Nephron (organoid): ENCODE results near the gene VRK3.

Source experiments
- H3K27ac Mint-ChIP-seq, 3 experiments: 2 replicates each; pipeline ENCODE4 v1.8.0; 2020; ENCODE audit warnings: mixed read lengths in 3 of 3, mild to moderate bottlenecking in 2 of 3, moderate library complexity in 1 of 3
- H3K27me3 Mint-ChIP-seq: 2 replicates; pipeline ENCODE4 v1.8.0; 2021; ENCODE audit warnings: low read depth, mild to moderate bottlenecking, moderate library complexity, mixed read lengths
- H3K36me3 Mint-ChIP-seq: 2 replicates; pipeline ENCODE4 v1.8.0; 2020; ENCODE audit warnings: low read depth, mixed read lengths
- H3K4me1 Mint-ChIP-seq: 2 replicates; pipeline ENCODE4 v1.8.0; 2020; ENCODE audit warnings: mixed read lengths
- H3K4me3 Mint-ChIP-seq, 3 experiments: 2 replicates each; pipeline ENCODE4 v1.8.0; 2020; ENCODE audit warnings: mild to moderate bottlenecking in 3 of 3, mixed read lengths in 3 of 3, moderate library complexity in 2 of 3
- H3K9me3 Mint-ChIP-seq: 2 replicates; pipeline ENCODE4 v1.8.0; 2020; ENCODE audit warnings: mixed read lengths
- CTCF ChIP-seq, 3 experiments: fragments of 200-600 bp; sonication (generic); IDR thresholded peaks; one replicate each; pipeline ENCODE4 v1.5.0; 2021; ENCODE audit warnings: antibody characterized with exemption in 3 of 3; ENCODE audit not compliant: unreplicated experiment in 3 of 3

VRK3 gene

GRCh38 chr19:50025794-50026549, 800 bp upstream of the VRK3 start, which contains the start of gene ZNF473:
ZNF473 (plus strand) TSS chr19:50026005; CDS start chr19:50031083, 5,078 bp downstream.
- peak within 1 kb of the TSS; percentile 94 to 97 (median 95) for H3K4me3 Mint-ChIP-seq
- no peaks in the 10 kb centered on the region for H3K9me3 Mint-ChIP-seq
- no peaks in the 10 kb centered on the region for H3K27me3 Mint-ChIP-seq
- peaks cover 22% of the 10 kb centered on the region for H3K36me3 Mint-ChIP-seq
- peak within 1 kb of the TSS; percentile 67 to 91 (median 88) for H3K27ac Mint-ChIP-seq
- peaks cover 17% of the 10 kb centered on the region for H3K4me1 Mint-ChIP-seq
- no peak for TF ChIP-seq CTCF (IDR thresholded peaks at IDR 0.05; ENCODE audit: unreplicated experiment in 3 of 3)

DNA sequence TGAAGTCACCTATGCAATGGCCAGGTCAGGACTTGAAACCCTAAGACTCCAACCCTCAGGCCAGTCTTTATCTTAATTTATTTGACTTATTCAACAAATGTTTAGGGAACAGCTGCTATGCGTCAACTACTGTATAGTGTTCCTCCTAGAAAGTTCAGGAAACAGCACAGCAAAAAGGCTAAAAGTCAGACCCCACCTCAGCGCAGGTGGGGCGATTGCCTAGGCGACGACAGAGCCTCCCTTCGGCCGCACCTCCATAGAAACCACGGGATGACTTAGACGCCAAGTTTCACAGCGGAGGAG, 502 bp downstream of the VRK3 start:
- TF ChIP-seq CTCF (IDR thresholded peaks at IDR 0.05; ENCODE audit: unreplicated experiment in 3 of 3) = no peak
- no peaks in the 10 kb centered on the region for H3K9me3 Mint-ChIP-seq
- H3K27ac Mint-ChIP-seq = peak overlapping the region in 2 of 3 experiments; percentile 44 to 88
- peak overlapping the region; percentile 94 to 97 (median 95) for H3K4me3 Mint-ChIP-seq
- H3K36me3 Mint-ChIP-seq = peaks cover 17% of the 10 kb centered on the region
- H3K4me1 Mint-ChIP-seq = peaks cover 17% of the 10 kb centered on the region
- H3K27me3 Mint-ChIP-seq = no peaks in the 10 kb centered on the region

- Mint-ChIP-seq H3K9me3 (no peaks in the 10 kb centered on the region), H3K4me1 (peaks cover 17% of the 10 kb centered on the region), H3K27ac (no peak overlapping the region), H3K27me3 (no peaks in the 10 kb centered on the region), H3K36me3 (peaks cover 21% of the 10 kb centered on the region), H3K4me3 (peak overlapping the region; percentile 14 to 54 (median 44))
- no peak for TF ChIP-seq CTCF (IDR thresholded peaks at IDR 0.05; ENCODE audit: unreplicated experiment in 3 of 3)
These were observed 2.3 kb downstream of the VRK3 start for GRCh38 chr19:50022823-50023222.

GRCh38 chr19:50020481-50020880, 4.7 kb downstream of the VRK3 start:
- no peak for TF ChIP-seq CTCF (IDR thresholded peaks at IDR 0.05; ENCODE audit: unreplicated experiment in 3 of 3)
- H3K36me3 Mint-ChIP-seq = peaks cover 26% of the 10 kb centered on the region
- no peak overlapping the region for H3K27ac Mint-ChIP-seq
- H3K27me3 Mint-ChIP-seq = no peaks in the 10 kb centered on the region
- peak overlapping the region in 2 of 3 experiments; percentile 50 to 64 for H3K4me3 Mint-ChIP-seq
- peaks cover 4% of the 10 kb centered on the region for H3K4me1 Mint-ChIP-seq
- no peaks in the 10 kb centered on the region for H3K9me3 Mint-ChIP-seq

GRCh38 chr19:50016225-50016807, 8.9 kb downstream of the VRK3 start:
- no peak for TF ChIP-seq CTCF (IDR thresholded peaks at IDR 0.05; ENCODE audit: unreplicated experiment in 3 of 3)
- Mint-ChIP-seq H3K4me3 (no peak overlapping the region), H3K27me3 (no peaks in the 10 kb centered on the region), H3K9me3 (no peaks in the 10 kb centered on the region), H3K36me3 (peaks cover 55% of the 10 kb centered on the region), H3K4me1 (no peaks in the 10 kb centered on the region), H3K27ac (no peak overlapping the region)

DNA sequence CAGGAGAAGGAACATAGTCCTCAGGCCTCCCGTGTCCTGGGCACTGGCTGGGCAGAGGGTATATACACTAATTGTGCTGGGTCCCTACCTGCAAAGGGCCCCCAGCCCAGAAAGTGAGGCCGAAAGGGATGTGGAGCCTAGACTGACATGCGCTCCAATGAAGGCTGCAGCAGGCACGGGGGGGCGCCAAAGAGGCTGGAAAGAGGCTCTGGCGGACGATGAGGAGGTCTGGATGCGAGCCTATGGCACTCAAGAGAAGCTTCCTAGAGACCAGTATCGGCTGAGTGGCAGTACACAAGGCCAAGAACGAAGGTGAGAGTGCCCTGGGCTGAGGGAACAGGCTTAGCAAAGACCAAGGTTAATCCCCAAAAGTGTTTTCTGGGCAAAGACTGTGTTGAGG, 16.6 kb downstream of the VRK3 start:
- H3K27ac Mint-ChIP-seq = no peak overlapping the region
- H3K4me1 Mint-ChIP-seq = no peaks in the 10 kb centered on the region
- peaks cover 40% of the 10 kb centered on the region for H3K36me3 Mint-ChIP-seq
- no peaks in the 10 kb centered on the region for H3K9me3 Mint-ChIP-seq
- TF ChIP-seq CTCF (IDR thresholded peaks at IDR 0.05; ENCODE audit: unreplicated experiment in 3 of 3) = peak in 1 of 3 experiments; percentile 25
- H3K27me3 Mint-ChIP-seq = no peaks in the 10 kb centered on the region
- H3K4me3 Mint-ChIP-seq = no peak overlapping the region
